K562 (cell line): ENCODE measurements around the gene HS3ST4.

ENCODE experiments used
- CTCF ChIP-seq, 3 experiments: IDR thresholded peaks in 2 of 3; conservative IDR thresholded peaks in 1 of 3; 2 replicates each; pipeline ENCODE4 v1.5.1; 2011 to 2012; ENCODE audit warnings: low read length in 3 of 3, mild to moderate bottlenecking in 3 of 3, control low read depth in 2 of 3, improper control_type of control experiment in 1 of 3, inconsistent platforms in 1 of 3, low read depth in 1 of 3, mixed read lengths in 1 of 3, moderate library complexity in 1 of 3; ENCODE audit not compliant: insufficient read depth in 2 of 3
- EZH2 ChIP-seq: IDR thresholded peaks from 2 replicates; pipeline ENCODE4 v1.6.1; 2012; ENCODE audit warnings: low read depth, mild to moderate bottlenecking, inconsistent platforms, low read length, borderline replicate concordance
- FOS ChIP-seq: IDR thresholded peaks from 3 replicates; pipeline ENCODE4 v1.6.1; 2011; ENCODE audit not compliant: insufficient read length; ENCODE audit errors: extremely low read depth
- JUN ChIP-seq, 2 experiments: sonication (generic) in 1 of 2; formaldehyde crosslinking in 1 of 2; IDR thresholded peaks; 2 replicates each; pipeline versions ENCODE4 v1.6.1 to v1.8.0; 2012 to 2022; ENCODE audit warnings: borderline replicate concordance in 2 of 2, mild to moderate bottlenecking in 2 of 2, improper control_type of control experiment in 1 of 2, low read depth in 1 of 2, low read length in 1 of 2, missing genetic modification reagents in 1 of 2
- MYNN ChIP-seq, 2 experiments: sonication (generic); formaldehyde crosslinking in 1 of 2; IDR thresholded peaks; 2 replicates each; pipeline versions ENCODE4 v1.5.0 to v1.6.1; 2016 to 2020; ENCODE audit warnings: antibody characterized with exemption in 1 of 2, missing genetic modification reagents in 1 of 2
- NR2F6 ChIP-seq: fragments of 450-650 bp; formaldehyde crosslinking; IDR thresholded peaks from 2 replicates; pipeline ENCODE4 v1.4.0; 2020; ENCODE audit warnings: mild to moderate bottlenecking
- POLR2AphosphoS5 ChIP-seq: IDR thresholded peaks from 2 replicates; pipeline ENCODE4 v1.6.1; 2011; ENCODE audit warnings: mild to moderate bottlenecking, low read depth, low read length, moderate library complexity; ENCODE audit not compliant: control insufficient read depth, insufficient read depth
- RBM22 ChIP-seq: fragments of 200-400 bp; formaldehyde crosslinking; IDR thresholded peaks from 2 replicates; pipeline ENCODE4 v1.6.1; 2018; ENCODE audit warnings: low read length, low read depth; ENCODE audit not compliant: poor library complexity, severe bottlenecking
- STAT6 ChIP-seq: sonication (generic); formaldehyde crosslinking; IDR thresholded peaks from 2 replicates; pipeline ENCODE4 v1.8.1; 2023; ENCODE audit warnings: mild to moderate bottlenecking, missing genetic modification reagents
- ZBTB49 ChIP-seq: sonication (generic); formaldehyde crosslinking; IDR thresholded peaks from 2 replicates; pipeline ENCODE4 v1.8.0; 2022; ENCODE audit warnings: missing genetic modification reagents, mild to moderate bottlenecking, borderline replicate concordance
- ZFP36 ChIP-seq: fragments of 150-350 bp; IDR thresholded peaks from 2 replicates; pipeline ENCODE4 v1.6.1; 2018; ENCODE audit warnings: low read length, low read depth; ENCODE audit not compliant: partially characterized antibody
- ZNF584 ChIP-seq: fragments of 200-800 bp; sonication (Bioruptor generic); IDR thresholded peaks from 2 replicates; pipeline ENCODE4 v1.6.1; 2016; ENCODE audit warnings: low read depth, mild to moderate bottlenecking, missing genetic modification characterization, missing compliant biosample characterization
- TF ChIP-seq, protein P1 (sequence below): sonication (generic); formaldehyde crosslinking; IDR thresholded peaks from 2 replicates; pipeline ENCODE4 v1.8.0; 2022; ENCODE audit warnings: mild to moderate bottlenecking, missing genetic modification reagents, borderline replicate concordance

DNA sequence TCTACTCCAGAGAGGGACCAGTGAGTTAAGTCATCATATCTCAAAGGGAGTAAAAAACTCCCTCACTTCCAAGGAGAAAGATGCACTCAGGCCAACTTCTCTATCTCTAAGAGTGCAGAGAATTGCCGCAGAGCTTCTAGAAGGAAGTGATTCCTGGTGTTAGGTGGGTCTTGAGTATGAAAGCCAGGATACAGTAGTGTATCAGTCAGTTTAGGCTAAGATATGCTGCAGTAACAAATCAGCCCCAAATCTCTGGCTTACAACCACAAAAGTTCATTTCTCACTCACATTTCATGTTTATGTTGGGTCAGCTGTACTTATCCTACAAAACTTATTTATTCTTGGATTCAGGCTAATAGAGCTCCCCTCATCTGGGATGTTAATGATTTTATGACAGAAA is 106.3 kb downstream of the HS3ST4 start:
- TF ChIP-seq FOS (no peak), RBM22 (no peak), CTCF (IDR thresholded peaks at IDR 0.05 in 2 of 3, conservative IDR thresholded peaks at IDR 0.05 in 1 of 3; ENCODE audit: insufficient read depth in 2 of 3, low read depth in 1 of 3, low read length in 3 of 3) (no peak), JUN (IDR thresholded peaks at IDR 0.05; ENCODE audit: borderline replicate concordance, low read depth, low read length) (no peak), JUN (CRISPR knock-in tag; IDR thresholded peaks at IDR 0.05; ENCODE audit: borderline replicate concordance) (no peak), ZBTB49 (no peak), ZNF584 (CRISPR knock-in tag) (no peak), POLR2AphosphoS5 (no peak), MYNN (IDR thresholded peaks at IDR 0.05) (no peak), MYNN (CRISPR knock-in tag; IDR thresholded peaks at IDR 0.05) (no peak), EZH2 (no peak), ZFP36 (no peak), STAT6 (no peak), NR2F6 (CRISPR knock-in tag) (no peak)
- TF ChIP-seq, protein P1, sequence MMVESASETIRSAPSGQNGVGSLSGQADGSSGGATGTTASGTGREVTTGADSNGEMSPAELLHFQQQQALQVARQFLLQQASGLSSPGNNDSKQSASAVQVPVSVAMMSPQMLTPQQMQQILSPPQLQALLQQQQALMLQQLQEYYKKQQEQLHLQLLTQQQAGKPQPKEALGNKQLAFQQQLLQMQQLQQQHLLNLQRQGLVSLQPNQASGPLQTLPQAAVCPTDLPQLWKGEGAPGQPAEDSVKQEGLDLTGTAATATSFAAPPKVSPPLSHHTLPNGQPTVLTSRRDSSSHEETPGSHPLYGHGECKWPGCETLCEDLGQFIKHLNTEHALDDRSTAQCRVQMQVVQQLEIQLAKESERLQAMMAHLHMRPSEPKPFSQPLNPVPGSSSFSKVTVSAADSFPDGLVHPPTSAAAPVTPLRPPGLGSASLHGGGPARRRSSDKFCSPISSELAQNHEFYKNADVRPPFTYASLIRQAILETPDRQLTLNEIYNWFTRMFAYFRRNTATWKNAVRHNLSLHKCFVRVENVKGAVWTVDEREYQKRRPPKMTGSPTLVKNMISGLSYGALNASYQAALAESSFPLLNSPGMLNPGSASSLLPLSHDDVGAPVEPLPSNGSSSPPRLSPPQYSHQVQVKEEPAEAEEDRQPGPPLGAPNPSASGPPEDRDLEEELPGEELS (CRISPR knock-in tag), result no peak
